ENCODE results near the gene MTA3. TPM values are rescaled to one million over a fixed set of nuclear protein-coding genes. Genes with fewer than 3 reads are reported as not detected.
"Not testable (repeated sequence)": the region's sequence is repeated elsewhere in the genome, so short reads cannot be mapped to it uniquely, and the experiment has no call there.

Gene MTA3
- total RNA-seq, 1 donor from 2014 or later, result 39.2 TPM

DNA sequence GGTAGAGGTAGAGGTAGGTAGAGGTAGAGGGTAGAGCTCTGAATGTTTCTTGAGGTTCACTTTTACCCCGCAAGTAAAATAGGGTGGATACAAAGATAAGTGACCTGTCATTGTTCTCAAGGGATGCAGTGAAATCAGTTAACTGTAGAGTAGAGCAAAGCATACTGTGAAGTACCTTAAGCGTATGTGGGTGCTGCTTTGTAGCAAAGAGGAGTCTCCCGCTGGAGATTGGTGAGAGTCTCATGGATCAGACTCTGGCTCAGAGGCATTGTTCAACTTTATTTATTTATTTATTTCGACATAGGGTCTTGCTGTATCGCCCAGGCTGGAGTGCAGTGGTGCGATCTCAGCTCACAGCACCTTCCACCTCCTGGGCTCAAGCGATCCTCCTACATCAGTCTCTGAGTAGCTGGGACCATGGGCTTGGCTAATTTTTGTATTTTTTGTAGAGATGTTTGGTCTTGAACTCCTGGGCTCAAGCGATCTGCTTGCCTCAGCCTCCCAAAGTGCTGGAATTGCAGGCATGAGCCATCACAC lies 38.7 kb downstream of the MTA3 start:
- no peak for DNase-seq (ENCODE audit: low spot score)

DNA sequence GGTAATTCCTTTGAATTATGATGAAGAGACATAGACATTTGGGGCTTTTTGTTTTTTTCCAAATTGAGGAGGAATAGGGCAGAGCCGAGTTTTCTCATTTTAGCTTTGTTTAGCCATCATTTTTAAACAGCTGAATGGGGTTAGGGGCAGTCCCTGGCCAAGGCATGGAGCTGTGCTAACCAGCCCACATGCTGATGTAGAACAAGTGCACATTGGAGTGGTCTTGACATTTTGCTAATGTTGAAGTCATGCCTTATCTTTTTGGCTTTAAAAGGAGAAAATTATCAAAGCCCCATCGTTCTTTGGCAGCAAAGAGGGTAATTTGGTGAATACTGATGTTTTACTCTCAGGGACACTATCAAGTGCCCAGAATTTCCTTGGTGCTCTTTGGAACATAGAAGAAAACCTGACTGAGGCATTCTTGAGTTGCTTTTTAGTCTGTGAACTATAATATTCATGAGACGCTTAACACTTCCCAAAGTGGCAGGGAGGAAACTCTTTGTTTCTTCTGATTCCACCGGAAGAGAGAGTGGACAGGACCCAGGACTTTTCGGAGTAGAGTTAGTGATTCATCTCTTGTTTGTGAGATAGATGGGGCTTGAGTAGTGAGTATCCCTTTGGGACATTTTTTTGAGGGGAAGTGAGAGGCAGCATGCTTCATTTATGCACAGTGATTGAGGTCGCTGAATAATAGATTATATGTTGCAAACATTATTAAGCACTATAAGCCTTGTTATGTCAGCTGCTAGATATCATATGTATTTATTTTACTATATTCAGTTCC lies 45.0 kb downstream of the MTA3 start:
- no peak for DNase-seq (ENCODE audit: low spot score)

DNA sequence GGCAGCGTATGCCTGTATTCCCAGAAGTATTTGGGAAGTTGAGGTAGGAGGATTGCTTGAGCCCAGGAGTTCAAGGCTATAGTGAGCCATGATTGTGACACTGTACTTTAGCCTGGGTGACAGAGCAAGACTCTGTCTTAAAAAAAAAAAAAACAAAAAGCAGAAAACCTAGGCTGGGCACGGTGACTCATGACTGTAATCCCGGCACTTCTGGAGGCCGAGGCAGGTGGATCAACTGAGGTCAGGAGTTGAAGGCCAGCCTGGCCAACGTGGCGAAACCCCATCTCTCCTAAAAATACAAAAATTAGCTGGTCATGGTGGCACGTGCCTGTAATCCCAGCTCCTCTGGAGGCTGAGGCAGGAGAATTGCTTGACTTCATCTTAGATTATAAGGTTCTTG lies 46.4 kb downstream of the MTA3 start:
- no peak for DNase-seq (ENCODE audit: low spot score)

DNA sequence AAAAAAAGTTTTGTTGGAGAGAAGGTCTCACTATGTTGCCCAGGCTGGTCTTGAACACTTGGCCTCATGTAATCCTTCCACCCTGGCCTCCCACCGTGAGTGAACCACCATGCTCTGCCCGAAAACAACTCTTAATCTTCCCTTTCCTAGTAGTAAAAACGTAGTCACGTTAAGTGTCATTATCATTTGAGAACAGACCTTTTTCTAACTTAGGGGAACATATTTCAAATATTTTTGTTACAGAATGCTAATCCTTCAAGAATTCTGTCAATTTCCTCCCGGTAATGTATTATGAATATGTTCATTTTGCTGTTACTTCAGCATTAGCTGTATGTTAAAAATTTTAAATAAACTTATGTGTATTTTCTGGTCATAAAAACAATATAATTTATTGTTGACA lies 49.7 kb downstream of the MTA3 start:
- no peak for DNase-seq (ENCODE audit: low spot score)

DNA sequence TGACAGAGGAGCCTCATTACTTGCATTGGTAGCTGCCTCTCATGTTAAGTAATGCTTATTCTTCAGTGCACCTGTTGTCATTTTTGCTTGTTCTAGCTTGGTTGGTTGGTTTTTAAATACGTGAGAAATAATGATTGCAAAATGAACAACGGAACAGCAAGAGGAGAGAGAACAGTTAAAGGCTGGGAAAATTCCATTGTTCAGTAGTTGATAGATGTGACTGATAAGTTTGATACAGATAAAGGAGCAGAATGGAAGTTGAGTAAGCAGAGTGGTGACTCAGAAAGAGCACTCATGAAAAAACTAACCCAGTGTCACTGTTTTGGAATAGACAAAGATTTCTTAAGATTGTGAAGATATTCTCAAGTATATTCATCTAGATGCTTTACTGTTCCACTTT lies 50.5 kb downstream of the MTA3 start:
- no peak for DNase-seq (ENCODE audit: low spot score)

DNA sequence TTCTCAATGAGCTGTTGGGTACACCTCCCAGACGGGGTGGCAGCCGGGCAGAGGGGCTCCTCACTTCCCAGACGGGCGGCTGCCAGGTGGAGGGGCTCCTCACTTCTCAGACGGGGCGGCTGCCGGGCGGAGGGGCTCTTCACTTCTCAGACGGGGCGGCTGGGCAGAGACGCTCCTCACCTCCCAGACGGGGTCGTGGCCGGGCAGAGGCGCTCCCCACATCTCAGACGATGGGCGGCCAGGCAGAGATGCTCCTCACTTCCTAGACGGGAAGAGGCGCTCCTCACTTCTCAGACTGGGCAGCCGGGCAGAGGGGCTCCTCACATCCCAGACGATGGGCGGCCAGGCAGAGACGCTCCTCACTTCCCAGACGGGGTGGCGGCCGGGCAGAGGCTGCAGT lies 53.2 kb downstream of the MTA3 start:
- not testable (repeated sequence) for DNase-seq (ENCODE audit: low spot score)

DNA sequence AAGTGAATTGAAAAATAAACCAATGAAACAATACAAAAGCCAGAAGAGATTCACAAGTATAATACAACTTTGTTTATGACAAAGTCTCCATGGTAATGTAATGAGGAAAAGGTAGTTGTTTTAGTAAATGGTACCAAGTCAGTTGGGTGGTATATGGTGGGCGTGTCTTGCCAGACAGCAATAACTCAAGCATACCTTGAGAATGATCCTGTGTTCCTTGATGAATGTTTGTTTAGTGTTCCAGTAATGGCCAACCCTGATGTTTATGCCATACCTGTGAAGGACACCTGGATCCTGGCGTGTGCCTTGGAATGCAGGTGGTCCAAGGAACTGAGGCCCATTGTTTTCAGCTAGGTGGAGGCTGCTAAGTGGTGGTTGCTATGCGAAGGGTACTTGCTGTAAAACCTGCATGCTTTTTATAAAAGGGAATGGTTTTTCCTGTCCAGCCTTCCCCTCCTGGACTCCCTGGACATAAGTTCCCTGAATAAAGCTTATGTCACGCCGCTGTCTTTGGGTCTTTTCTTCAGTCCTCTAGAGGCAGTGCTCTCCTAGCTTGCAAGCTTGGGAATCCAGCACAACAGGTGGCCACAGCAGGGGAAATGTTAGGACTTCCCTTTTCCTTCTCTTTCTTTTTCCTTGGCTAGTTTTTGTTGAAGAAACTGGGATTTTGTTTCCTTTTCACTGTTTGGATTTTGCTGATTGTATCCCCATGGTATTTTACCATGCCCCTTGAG lies 54.7 kb downstream of the MTA3 start:
- no peak for DNase-seq (ENCODE audit: low spot score)

DNA sequence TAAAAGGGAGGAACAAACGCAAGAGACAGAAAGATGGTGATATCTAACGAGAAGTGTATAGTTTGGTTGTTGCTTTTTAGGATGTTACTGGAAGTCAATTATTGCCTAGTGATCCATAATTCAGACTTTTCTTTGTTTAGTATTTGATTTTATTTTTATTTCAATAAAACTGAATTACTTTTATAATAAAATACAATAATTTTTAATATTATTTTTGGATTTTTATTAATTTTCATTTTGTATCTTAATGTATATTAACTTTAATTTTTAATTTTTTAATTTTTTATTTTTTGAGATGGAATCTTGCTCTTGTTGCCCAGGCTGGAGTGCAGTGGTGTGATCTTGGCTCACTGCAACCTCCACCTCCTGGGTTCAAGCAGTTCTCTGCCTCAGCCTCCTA lies 55.6 kb downstream of the MTA3 start:
- no peak for DNase-seq (ENCODE audit: low spot score)

DNA sequence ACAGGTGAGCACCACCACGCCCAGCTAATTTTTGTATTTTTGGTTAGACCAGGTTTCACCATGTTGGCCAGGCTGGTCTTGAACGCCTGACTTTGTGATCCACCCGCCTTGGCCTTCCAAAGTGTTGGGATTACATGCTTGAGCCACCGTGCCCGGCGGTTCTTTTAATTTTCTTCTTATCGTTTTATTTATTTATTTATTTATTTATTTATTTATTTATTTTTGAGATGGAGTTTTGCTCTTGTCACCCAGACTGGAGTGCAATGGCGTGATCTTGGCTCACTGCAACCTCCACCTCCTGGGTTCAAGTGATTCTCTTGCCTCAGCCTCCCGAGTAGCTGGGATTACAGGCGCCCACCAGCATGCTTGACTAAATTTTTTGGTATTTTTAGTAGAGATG lies 59.6 kb downstream of the MTA3 start:
- not testable (repeated sequence) for DNase-seq (ENCODE audit: low spot score)

DNA sequence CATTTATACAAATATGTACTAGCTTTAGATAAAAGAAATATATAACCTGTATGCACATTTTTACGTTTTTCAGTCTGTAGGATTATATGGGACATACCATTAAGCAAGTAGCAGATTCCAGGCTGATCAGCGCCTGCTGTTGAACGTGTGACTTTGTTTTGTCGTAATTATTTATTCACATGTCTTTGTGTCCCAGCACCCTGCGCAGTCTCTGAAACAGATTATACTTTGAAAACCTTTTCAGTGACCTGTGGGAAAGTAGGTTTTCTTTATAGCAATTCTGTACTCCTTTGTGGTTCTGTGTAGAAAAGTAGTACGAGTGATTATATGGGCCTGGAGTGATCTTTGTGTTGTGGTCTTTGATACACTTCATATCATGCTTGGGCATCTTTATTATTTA lies 68.5 kb downstream of the MTA3 start:
- DNase-seq (ENCODE audit: low spot score), result no peak

DNA sequence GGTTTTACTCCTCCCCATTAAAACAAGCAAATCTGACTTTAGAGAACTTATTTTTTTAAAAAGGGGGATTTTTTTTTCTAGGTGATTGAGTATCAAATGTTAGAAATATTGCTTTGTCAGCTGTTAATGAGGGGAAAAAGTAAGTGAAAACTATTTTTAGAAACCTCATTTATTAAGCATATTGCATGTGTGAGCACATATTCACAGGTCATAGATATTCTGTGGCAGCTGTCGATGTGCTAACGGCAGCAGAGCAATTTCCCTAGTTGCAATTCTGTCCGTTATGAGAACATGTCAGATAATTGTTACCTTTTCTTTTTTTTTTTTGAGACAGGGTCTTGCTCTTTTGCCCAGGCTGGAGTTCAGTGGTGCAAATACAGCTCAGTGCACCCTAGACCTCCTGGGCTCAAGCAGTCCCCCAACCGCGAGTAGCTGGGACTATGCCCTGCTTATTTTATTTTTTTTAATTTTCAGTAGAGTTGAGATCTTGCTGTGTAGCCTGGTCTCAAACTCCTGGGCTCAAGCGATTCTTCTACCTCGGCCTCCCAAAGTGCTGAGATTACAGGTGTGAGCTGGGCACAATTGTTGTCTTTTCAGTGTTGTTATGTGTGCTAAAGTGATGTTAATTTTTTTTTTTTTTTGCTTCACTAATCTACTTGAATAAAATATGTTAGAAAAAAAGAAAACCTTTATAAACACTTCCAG lies 69.8 kb downstream of the MTA3 start:
- no peak for DNase-seq (ENCODE audit: low spot score)

DNA sequence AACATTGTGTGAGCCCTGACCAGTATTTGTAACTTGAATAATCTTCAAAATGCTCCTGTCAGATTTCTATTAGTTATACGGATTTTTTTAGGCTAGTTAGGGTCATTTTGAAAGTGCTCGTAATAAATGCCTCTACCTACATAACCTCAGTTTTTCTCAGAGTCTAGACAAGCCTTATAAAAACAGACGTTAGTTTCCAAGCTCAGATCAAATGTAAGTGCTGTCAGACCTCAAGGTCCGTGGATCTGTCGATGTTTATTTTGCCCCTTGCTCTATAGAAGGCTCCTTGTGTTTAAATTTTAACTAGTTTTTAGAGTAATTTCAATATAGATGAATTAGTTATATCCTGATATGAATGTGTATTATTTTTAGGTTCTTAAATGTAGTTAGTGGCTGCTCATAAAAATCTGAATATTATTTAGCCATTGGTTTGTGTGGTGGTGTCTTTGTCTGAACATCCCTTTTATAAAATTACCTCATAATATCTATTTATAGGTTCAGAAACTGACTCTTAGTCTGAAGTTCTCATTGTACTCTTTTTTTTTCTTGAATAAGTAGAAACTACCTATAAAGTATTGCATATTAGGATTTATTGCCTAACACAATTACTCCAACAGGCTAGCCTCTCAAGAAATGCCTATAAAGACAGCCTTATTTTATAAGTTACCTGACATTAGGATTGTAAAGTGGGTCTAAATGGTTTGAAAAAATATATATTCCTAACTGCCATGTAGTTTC lies 71.1 kb downstream of the MTA3 start:
- no peak for DNase-seq (ENCODE audit: low spot score)

DNA sequence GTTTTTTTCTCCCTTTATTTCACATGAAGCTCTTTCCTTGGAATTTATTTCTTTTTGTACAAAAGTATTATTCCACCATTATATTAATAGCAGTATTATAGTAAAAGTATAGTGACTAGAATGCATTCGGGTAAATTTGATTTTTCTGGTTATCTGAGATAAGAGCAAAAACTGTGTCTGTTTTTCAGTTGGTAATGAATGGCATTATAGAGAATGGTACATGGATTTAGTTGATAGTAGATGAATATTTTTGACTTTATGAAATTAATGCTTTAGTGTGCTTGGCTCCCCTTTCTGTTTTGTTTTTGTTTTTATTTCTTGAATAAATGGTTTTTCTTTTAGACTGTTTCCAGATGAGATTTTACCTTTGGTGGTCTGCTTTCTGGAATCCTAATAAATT lies 71.8 kb downstream of the MTA3 start:
- no peak for DNase-seq (ENCODE audit: low spot score)

DNA sequence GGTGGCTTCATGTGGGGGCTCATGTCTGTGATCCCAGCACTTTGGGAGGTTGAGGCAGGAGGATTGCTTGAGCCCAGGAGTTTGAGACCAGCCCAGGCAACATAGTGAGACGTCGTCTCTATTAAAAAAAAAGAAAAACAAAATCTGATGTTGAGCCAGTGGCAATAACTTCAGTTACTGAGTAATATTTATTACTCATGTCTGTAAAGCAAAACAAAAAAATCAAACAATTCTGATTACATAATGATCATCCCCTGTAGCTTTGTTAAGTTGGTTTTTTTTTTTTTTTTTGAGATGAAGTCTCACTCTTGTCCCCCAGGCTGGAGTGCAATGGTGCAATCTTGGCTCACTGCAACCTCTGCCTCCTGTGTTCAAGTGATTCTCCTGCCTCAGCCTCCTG lies 73.9 kb downstream of the MTA3 start:
- DNase-seq (ENCODE audit: low spot score), result not testable (repeated sequence)

DNA sequence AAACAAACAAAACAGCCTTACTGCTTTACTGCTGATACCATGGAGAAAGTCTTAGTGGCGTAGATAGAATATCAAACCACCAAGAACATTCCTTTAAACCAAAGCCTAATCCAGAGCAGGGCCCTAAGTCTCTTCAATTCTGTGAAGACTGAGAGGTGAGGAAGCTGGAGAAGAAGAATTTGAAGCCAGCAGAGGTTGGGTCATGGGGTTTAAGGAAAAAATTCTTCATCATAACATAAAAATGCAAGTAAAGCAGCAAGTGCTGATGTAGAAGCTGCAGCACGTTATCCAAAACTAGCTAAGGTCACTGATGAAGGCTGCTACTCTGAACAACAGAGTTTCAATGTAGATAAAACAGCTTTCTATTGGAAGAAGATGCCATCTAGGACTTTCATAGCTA lies 77.1 kb downstream of the MTA3 start:
- DNase-seq (ENCODE audit: low spot score), result no peak

DNA sequence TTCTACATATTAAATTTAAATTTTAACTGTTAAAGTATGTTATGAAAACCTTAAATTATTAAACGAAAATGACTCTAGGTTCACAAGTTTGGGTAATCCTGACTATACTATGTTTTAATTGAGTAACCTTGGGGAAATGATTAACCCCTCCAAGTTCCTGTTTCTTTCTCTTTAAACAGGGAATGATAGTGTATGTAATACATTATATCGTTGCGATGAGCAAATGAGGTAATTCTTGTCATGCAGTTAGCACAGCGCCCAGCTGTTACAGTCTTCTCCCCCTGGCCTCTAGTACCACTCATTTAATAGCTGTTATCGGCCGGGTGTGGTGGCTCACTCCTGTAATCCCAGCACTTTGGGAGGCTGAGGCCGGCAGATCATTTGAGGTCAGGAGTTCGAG lies 80.4 kb downstream of the MTA3 start:
- DNase-seq (ENCODE audit: low spot score), result no peak

DNA sequence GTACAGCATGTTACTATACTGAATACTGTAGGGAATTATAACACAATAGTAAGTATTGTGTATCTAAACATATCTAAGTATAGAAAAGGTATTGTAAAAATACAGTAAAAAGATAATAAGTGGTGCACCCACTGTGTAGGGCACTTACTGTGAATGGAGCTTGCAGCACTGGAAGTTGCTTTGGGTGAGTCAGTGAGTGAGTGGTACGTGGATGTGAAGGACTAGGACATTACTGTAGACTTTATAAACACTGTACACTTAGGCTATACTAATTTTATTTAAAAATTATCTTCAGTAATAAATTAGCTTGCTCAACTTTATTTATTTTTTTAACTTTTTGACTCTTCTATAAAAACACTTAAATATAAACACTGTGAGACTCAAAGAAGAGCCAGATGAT lies 82.6 kb downstream of the MTA3 start:
- DNase-seq (ENCODE audit: low spot score), result no peak

DNA sequence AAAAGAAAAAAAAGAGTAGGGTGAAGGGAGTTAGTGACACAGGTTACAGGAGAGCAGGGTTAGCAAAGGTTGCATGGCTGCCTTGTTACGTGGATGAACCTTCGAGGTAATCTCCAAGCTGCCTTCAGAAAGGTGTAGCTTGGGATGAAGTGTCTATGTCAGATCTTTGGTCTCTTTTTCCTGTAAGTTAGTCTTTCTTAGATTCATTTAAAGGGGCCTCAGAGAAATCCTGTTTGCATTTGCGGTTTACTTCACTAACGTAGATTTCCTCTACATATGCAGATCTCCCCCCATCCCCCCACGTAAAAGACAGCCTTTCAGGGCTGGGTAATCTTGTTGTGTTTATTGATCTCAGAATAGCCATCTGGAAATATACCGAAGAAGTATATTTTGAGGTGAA lies 83.7 kb downstream of the MTA3 start:
- DNase-seq (ENCODE audit: low spot score), result no peak

DNA sequence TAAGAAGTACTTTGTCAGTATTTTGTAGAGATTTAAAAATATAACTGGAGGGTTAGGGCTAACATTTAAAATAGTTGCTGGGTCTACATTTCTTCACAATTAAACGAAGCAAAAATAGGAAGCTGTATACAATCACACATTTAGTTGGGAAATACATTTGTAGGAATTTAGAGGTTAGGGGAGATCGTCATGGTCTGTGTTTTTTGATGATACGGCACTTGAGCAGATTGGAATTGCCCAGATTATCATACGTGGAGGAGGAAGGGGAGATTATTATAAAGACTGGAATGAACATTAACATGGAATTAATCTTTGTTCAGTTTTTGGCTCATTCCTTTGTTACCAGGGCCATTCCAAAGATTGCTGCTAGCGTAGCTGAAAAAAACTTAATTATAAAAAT lies 84.6 kb downstream of the MTA3 start:
- no peak for DNase-seq (ENCODE audit: low spot score)

DNA sequence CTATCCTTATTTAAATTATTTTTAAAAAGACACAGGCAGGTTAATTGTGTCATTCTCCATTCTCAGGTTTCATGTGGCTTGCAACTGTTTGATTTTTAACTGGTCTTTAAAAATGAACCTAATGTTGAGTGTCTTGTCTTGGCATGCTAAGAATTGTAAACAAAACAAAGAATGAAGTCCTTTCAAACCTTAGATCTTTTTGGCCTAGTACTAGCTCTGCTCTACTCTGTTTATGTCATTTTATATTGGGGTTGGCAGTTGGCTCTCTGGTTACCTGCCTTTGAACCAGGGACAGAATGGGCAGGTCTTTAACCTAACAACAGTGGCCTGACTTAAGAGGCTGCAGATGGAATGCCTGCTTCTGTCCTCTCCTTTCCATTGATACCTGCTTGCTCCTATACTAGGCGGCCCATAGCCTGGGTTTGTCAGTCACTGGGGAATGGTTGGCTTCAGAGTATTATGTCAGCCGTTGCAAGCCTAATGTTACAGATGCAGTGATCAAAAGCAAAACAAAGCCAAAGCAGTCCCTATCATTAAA lies 85.5 kb downstream of the MTA3 start:
- DNase-seq (ENCODE audit: low spot score), result no peak

DNA sequence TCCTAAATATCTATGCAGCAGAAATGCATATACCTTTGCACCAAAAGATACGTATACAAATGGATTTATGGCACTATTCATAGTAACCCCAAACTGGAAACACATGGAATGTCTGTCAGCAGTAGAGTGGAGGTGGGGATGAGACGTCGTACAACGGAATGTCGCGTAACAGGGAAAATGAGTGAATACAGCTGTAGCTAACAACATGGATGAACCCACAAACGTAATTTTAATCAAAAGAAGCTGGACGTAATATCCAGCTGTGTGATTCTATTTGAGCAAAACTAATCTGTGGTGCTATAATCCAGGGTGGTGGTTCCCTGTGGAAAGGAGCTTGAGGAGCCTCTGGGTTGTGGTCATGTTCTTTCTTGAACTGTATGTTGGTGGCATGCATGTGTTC lies 89.9 kb downstream of the MTA3 start:
- DNase-seq (ENCODE audit: low spot score), result no peak

DNA sequence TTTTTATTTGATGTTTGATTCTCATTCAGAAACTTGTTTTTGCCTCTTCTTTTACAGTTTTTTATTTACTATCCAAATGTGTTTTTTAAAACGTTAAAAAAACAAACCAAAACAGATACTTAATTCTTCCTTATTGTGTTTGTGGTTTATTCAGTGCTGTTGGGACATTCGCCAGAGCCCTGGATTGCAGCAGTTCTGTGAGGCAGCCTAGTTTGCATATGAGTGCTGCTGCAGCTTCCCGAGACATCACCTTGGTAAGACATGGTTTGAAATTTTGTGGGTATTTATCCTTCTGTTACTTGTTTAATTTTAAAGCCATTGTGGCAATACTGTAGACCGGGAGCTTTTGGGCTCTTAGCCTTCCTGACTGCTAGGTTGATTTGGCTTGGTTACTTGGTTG lies 91.2 kb downstream of the MTA3 start:
- no peak for DNase-seq (ENCODE audit: low spot score)
